GM19035 (cell line): ENCODE data around the gene RHOC.

ENCODE experiments used
- ATAC-seq: cut with Tn5 transposase; IDR thresholded peaks from one replicate; pipeline ENCODE4 v1.9.1; 2021; ENCODE audit not compliant: unreplicated experiment

RHOC gene

GRCh38 chr1:112702420-112703261 is 4.3 kb downstream of the RHOC start:
- ATAC-seq = no peak

- no peak for ATAC-seq
Observed at GRCh38 chr1:112702067-112702395, 4.9 kb downstream of the RHOC start.

GRCh38 chr1:112701227-112702066 is 5.5 kb downstream of the RHOC start:
- no peak for ATAC-seq

GRCh38 chr1:112700290-112701226 is 6.4 kb downstream of the RHOC start:
- no peak for ATAC-seq

GRCh38 chr1:112699425-112700144 is 7.3 kb downstream of the RHOC start:
- ATAC-seq = no peak

- no peak for ATAC-seq
Observed at GRCh38 chr1:112698366-112699310, 8.3 kb downstream of the RHOC start.

- no peak for ATAC-seq
Observed at GRCh38 chr1:112697781-112698201, 9.1 kb downstream of the RHOC start.

- no peak for ATAC-seq
Observed at GRCh38 chr1:112696578-112697314, 10.2 kb downstream of the RHOC start.

GRCh38 chr1:112695276-112695675 is 11.7 kb downstream of the RHOC start:
- no peak for ATAC-seq

GRCh38 chr1:112694363-112694929 is 12.5 kb downstream of the RHOC start:
- ATAC-seq = no peak

- no peak for ATAC-seq
Observed at GRCh38 chr1:112693821-112694220, 13.1 kb downstream of the RHOC start.

- ATAC-seq = no peak
Observed at GRCh38 chr1:112692681-112693080, 14.2 kb downstream of the RHOC start.

GRCh38 chr1:112689842-112690237 is 17.1 kb downstream of the RHOC start:
- no peak for ATAC-seq

GRCh38 chr1:112689196-112689841 is 17.6 kb downstream of the RHOC start:
- no peak for ATAC-seq

- ATAC-seq = no peak
Observed at GRCh38 chr1:112688781-112689193, 18.1 kb downstream of the RHOC start.

- no peak for ATAC-seq
Observed at GRCh38 chr1:112687785-112688496, 19.0 kb downstream of the RHOC start.

GRCh38 chr1:112687361-112687760 is 19.6 kb downstream of the RHOC start:
- ATAC-seq = no peak
